ENCODE measurements around the gene MBD4.

The MBD4 gene

DNA sequence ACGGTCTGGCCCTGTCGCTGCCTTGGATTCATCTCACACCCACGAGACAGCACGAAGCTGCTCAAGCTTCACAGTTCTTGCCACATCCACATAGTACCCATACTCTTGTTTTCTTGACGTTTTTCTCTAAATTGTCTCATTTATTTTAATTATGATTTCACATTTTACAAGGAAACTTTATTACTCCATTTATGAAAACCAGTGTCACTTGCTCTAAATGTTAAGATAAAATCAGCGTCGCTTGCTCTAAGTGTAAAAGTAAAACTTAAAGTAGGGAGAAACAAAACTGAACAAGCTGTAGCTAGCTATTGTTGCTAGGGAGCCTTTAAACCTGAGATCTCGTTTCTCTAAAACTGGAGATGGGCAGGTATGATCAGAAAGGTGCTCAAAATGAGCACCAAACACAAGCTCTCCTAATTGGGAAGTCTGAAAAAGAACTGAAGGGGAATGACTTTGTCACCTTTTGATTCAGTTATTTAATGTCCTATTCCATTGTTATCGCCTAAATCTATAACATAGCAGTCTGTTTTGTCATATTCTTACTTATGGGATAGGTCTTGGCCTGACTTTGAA lies 956 bp upstream of the MBD4 start:
- TF ChIP-seq, protein P1, sequence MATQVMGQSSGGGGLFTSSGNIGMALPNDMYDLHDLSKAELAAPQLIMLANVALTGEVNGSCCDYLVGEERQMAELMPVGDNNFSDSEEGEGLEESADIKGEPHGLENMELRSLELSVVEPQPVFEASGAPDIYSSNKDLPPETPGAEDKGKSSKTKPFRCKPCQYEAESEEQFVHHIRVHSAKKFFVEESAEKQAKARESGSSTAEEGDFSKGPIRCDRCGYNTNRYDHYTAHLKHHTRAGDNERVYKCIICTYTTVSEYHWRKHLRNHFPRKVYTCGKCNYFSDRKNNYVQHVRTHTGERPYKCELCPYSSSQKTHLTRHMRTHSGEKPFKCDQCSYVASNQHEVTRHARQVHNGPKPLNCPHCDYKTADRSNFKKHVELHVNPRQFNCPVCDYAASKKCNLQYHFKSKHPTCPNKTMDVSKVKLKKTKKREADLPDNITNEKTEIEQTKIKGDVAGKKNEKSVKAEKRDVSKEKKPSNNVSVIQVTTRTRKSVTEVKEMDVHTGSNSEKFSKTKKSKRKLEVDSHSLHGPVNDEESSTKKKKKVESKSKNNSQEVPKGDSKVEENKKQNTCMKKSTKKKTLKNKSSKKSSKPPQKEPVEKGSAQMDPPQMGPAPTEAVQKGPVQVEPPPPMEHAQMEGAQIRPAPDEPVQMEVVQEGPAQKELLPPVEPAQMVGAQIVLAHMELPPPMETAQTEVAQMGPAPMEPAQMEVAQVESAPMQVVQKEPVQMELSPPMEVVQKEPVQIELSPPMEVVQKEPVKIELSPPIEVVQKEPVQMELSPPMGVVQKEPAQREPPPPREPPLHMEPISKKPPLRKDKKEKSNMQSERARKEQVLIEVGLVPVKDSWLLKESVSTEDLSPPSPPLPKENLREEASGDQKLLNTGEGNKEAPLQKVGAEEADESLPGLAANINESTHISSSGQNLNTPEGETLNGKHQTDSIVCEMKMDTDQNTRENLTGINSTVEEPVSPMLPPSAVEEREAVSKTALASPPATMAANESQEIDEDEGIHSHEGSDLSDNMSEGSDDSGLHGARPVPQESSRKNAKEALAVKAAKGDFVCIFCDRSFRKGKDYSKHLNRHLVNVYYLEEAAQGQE (IDR thresholded peaks at IDR 0.05; ENCODE audit: low read depth), result no peak
- TF ChIP-seq EGR1 (IDR thresholded peaks at IDR 0.05), result no peak
- TF ChIP-seq TCF12 (IDR thresholded peaks at IDR 0.05; ENCODE audit: low read depth), result no peak
- TF ChIP-seq NFIC (IDR thresholded peaks at IDR 0.05), result no peak

DNA sequence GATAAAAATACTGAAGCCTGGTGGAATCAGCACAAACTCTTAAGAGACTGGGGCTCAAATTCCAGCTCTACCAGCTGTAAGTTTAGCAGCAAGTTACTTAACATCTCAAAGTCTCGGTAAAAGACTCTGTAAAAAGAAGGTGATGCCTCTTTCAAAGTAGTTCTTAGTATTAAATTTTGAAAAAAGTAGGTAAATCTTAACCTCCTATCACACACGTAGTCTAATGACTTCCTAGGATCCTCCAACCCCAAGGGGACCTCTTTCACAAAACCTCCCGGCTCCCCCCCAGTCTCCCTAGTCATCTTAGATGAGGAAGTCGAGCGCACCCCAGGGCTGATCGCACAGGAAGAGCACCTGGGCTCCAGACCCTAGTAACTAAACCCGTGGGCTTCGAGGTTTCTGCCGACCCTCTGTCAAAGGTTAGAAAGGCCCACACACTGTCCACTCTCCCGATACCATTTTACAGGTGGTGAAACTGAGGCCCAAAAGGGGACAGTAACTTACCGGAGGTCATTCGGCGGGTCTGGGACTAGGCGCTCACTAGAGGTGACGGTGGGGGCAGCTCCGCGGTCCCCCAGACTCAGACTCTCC lies 427 bp downstream of the MBD4 start:
- TF ChIP-seq NFIC (IDR thresholded peaks at IDR 0.05), result no peak
- TF ChIP-seq CREB1 (IDR thresholded peaks at IDR 0.05; ENCODE audit: low read depth), result no peak
- TF ChIP-seq YY1 (IDR thresholded peaks at IDR 0.05; ENCODE audit: low read depth), result no peak
- TF ChIP-seq ZBTB7A (IDR thresholded peaks at IDR 0.05; ENCODE audit: low read depth), result peak; percentile 84
- no peak for TF ChIP-seq TCF12 (IDR thresholded peaks at IDR 0.05; ENCODE audit: low read depth)
- TF ChIP-seq, protein P2, sequence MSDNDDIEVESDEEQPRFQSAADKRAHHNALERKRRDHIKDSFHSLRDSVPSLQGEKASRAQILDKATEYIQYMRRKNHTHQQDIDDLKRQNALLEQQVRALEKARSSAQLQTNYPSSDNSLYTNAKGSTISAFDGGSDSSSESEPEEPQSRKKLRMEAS (IDR thresholded peaks at IDR 0.05), result no peak
- TF ChIP-seq CEBPB (IDR thresholded peaks at IDR 0.05), result no peak
- no peak for TF ChIP-seq TEAD4 (IDR thresholded peaks at IDR 0.05)
- TF ChIP-seq EP300 (IDR thresholded peaks at IDR 0.05; ENCODE audit: borderline replicate concordance), result 0 out of 2 replicates have a peak, but pooled peaks have one; percentile 24
- TF ChIP-seq, protein P1 (IDR thresholded peaks at IDR 0.05; ENCODE audit: low read depth), result 0 out of 2 replicates have a peak, but pooled peaks have one; percentile 19
- TF ChIP-seq, protein P3, sequence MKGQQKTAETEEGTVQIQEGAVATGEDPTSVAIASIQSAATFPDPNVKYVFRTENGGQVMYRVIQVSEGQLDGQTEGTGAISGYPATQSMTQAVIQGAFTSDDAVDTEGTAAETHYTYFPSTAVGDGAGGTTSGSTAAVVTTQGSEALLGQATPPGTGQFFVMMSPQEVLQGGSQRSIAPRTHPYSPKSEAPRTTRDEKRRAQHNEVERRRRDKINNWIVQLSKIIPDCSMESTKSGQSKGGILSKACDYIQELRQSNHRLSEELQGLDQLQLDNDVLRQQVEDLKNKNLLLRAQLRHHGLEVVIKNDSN (IDR thresholded peaks at IDR 0.05), result no peak
- 0 out of 2 replicates have a peak, but pooled peaks have one; percentile 29 for TF ChIP-seq FOXM1 (IDR thresholded peaks at IDR 0.05; ENCODE audit: borderline replicate concordance, low read depth)

DNA sequence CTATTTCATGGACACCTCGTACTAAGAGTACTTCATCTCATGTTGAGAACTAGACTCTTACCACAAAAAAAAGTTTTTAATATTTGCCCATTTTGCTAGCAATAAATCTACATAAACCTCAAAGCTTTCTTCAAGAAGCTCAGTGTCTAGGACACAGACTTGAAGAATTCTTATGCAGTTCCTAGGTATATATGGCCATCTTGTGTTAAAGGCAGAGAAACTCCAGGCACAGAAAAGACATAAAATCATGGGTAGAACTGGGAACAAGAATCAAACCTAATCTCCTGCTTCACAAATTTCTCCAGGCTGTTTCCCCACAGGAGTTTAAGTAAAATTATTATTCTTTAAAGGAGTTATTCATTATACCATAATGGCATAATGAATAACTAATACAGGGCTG lies 4.4 kb downstream of the MBD4 start:
- TF ChIP-seq NFIC (IDR thresholded peaks at IDR 0.05) (no peak), TCF12 (IDR thresholded peaks at IDR 0.05; ENCODE audit: low read depth) (no peak), TAF1 (IDR thresholded peaks at IDR 0.05; ENCODE audit: low read depth) (no peak), YY1 (IDR thresholded peaks at IDR 0.05; ENCODE audit: low read depth) (no peak), TEAD4 (IDR thresholded peaks at IDR 0.05) (no peak), RAD21 (IDR thresholded peaks at IDR 0.05; ENCODE audit: low read depth) (no peak), EP300 (IDR thresholded peaks at IDR 0.05; ENCODE audit: borderline replicate concordance) (no peak), CEBPB (IDR thresholded peaks at IDR 0.05) (no peak), EGR1 (IDR thresholded peaks at IDR 0.05) (no peak), FOXM1 (IDR thresholded peaks at IDR 0.05; ENCODE audit: borderline replicate concordance, low read depth) (no peak), CREB1 (IDR thresholded peaks at IDR 0.05; ENCODE audit: low read depth) (no peak), ZBTB7A (IDR thresholded peaks at IDR 0.05; ENCODE audit: low read depth) (no peak)
- TF ChIP-seq, protein P2 (IDR thresholded peaks at IDR 0.05), result no peak
- TF ChIP-seq, protein P3 (IDR thresholded peaks at IDR 0.05), result no peak
- TF ChIP-seq, protein P1 (IDR thresholded peaks at IDR 0.05; ENCODE audit: low read depth), result no peak

DNA sequence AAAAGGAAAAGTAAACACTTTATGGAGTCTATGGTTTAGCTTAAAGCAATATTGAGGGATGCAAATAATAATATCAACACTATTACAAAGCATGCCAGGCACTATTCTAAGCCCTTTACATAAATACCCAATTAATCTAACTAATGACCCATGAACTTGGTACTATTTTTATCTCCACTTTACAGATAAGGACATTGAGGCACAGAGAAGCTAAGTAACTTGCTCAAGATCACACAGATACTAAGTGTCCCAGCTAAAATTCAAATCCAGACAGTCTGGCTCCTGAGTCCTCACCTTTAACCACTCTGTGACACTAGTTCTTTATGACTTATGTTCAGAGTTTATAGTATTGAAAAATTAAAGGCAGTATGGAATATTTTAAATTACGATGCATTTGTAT lies 5.6 kb downstream of the MBD4 start:
- no peak for TF ChIP-seq TCF12 (IDR thresholded peaks at IDR 0.05; ENCODE audit: low read depth)

DNA sequence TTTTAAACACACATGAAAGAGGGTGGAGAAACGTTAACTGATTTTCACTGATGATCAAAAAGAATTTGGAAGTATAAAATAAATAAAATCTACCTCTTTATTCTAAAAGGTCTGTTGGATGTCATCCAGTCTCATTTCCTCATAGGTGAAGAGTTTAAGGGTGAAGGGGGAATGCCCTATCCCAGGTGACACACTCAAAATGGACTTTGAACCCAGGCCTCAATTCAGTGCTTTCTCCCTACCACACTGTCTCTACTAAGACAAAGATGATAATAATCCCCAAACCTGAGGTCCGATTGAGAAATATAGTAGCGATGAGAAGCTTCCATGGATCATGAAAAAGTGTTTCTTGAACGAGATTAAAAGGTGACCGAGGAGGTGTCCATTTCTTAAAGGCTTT lies 6.2 kb downstream of the MBD4 start:
- TF ChIP-seq CREB1 (IDR thresholded peaks at IDR 0.05; ENCODE audit: low read depth) (no peak), CEBPB (IDR thresholded peaks at IDR 0.05) (no peak), EGR1 (IDR thresholded peaks at IDR 0.05) (no peak), FOXM1 (IDR thresholded peaks at IDR 0.05; ENCODE audit: borderline replicate concordance, low read depth) (no peak), RAD21 (IDR thresholded peaks at IDR 0.05; ENCODE audit: low read depth) (no peak), EP300 (IDR thresholded peaks at IDR 0.05; ENCODE audit: borderline replicate concordance) (no peak), NFIC (IDR thresholded peaks at IDR 0.05) (no peak), TCF12 (IDR thresholded peaks at IDR 0.05; ENCODE audit: low read depth) (no peak), YY1 (IDR thresholded peaks at IDR 0.05; ENCODE audit: low read depth) (no peak), ZBTB7A (IDR thresholded peaks at IDR 0.05; ENCODE audit: low read depth) (no peak), TAF1 (IDR thresholded peaks at IDR 0.05; ENCODE audit: low read depth) (no peak), TEAD4 (IDR thresholded peaks at IDR 0.05) (no peak)
- TF ChIP-seq, protein P2 (IDR thresholded peaks at IDR 0.05), result no peak
- TF ChIP-seq, protein P1 (IDR thresholded peaks at IDR 0.05; ENCODE audit: low read depth), result no peak
- TF ChIP-seq, protein P3 (IDR thresholded peaks at IDR 0.05), result no peak
